Measurements from ENCODE around the gene ARMC10.
"Not testable (repeated sequence)": the region's sequence is repeated elsewhere in the genome, so short reads cannot be mapped to it uniquely, and the experiment has no call there.

The ARMC10 gene

GRCh38 chr7:103124429-103124979 lies 49.6 kb downstream of the ARMC10 start:
- DNase-seq (ENCODE audit: low spot score), result peak; percentile 85

GRCh38 chr7:103127006-103127405 lies 52.1 kb downstream of the ARMC10 start:
- no peak for DNase-seq (ENCODE audit: low spot score)

GRCh38 chr7:103129702-103130549 lies 55.0 kb downstream of the ARMC10 start:
- DNase-seq (ENCODE audit: low spot score), result no peak

- DNase-seq (ENCODE audit: low spot score), result peak; percentile 39
These were observed 56.1 kb downstream of the ARMC10 start for GRCh38 chr7:103130901-103131624.

GRCh38 chr7:103132995-103133688 lies 58.2 kb downstream of the ARMC10 start:
- DNase-seq (ENCODE audit: low spot score), result peak; percentile 69

GRCh38 chr7:103134836-103135554 lies 60.1 kb downstream of the ARMC10 start:
- no peak for DNase-seq (ENCODE audit: low spot score)

GRCh38 chr7:103140061-103140460 lies 65.1 kb downstream of the ARMC10 start:
- DNase-seq (ENCODE audit: low spot score), result no peak

- DNase-seq (ENCODE audit: low spot score), result no peak
These were observed 65.7 kb downstream of the ARMC10 start for GRCh38 chr7:103140685-103141084.

- DNase-seq (ENCODE audit: low spot score), result peak; percentile 92
These were observed 66.9 kb downstream of the ARMC10 start for GRCh38 chr7:103141753-103142404.

GRCh38 chr7:103142494-103142893 lies 67.6 kb downstream of the ARMC10 start:
- no peak for DNase-seq (ENCODE audit: low spot score)

GRCh38 chr7:103143868-103144267 lies 68.9 kb downstream of the ARMC10 start:
- DNase-seq (ENCODE audit: low spot score), result no peak

GRCh38 chr7:103144754-103145153 lies 69.8 kb downstream of the ARMC10 start:
- not testable (repeated sequence) for DNase-seq (ENCODE audit: low spot score)

GRCh38 chr7:103148131-103148993 lies 73.4 kb downstream of the ARMC10 start:
- DNase-seq (ENCODE audit: low spot score), result peak; percentile 39
